Astrocyte (in vitro differentiated cells and primary cell): ENCODE data around the gene ELP4. TPM values are rescaled to one million over a fixed set of nuclear protein-coding genes. Genes with fewer than 3 reads are reported as not detected.

Source experiments
- DNase-seq: peaks from one replicate; pipeline ENCODE4 v3.0.0-alpha.2; 2010; ENCODE audit warnings: low read depth
- FAIRE-seq: peaks from 2 replicates; lab custom pipeline; 2011; peaks lifted over from hg19 to GRCh38; lab: Jason Lieb, UNC
- H2AFZ ChIP-seq: 2 replicates; pipeline ENCODE4 v1.6.0; 2012; ENCODE audit warnings: low read depth, low read length, inconsistent platforms
- H3K27ac ChIP-seq: 2 replicates; pipeline ENCODE4 v1.5.1; 2011; ENCODE audit warnings: low read depth, low read length, inconsistent platforms
- H3K27me3 ChIP-seq: 2 replicates; pipeline ENCODE4 v1.6.0; 2011; ENCODE audit warnings: low read length, inconsistent platforms; ENCODE audit not compliant: insufficient read depth
- H3K36me3 ChIP-seq: 2 replicates; pipeline ENCODE4 v1.5.1; 2011; ENCODE audit warnings: low read length, inconsistent platforms; ENCODE audit not compliant: insufficient read depth
- H3K4me1 ChIP-seq: 2 replicates; pipeline ENCODE4 v1.5.1; 2011; ENCODE audit warnings: low read length, inconsistent platforms; ENCODE audit not compliant: insufficient read depth
- H3K4me2 ChIP-seq: 2 replicates; pipeline ENCODE4 v1.6.0; 2012; ENCODE audit warnings: low read length, inconsistent platforms
- H3K4me3 ChIP-seq: 2 replicates; pipeline ENCODE4 v1.5.1; 2011; ENCODE audit warnings: low read depth, mild to moderate bottlenecking, low read length, inconsistent platforms; ENCODE audit not compliant: insufficient read depth
- H3K79me2 ChIP-seq: 2 replicates; pipeline ENCODE4 v1.6.0; 2012; ENCODE audit warnings: mild to moderate bottlenecking, low read length, inconsistent platforms; ENCODE audit not compliant: insufficient read depth
- H3K9ac ChIP-seq: 2 replicates; pipeline ENCODE4 v1.6.0; 2012; ENCODE audit warnings: mild to moderate bottlenecking, low read length, inconsistent platforms
- H3K9me3 ChIP-seq: 2 replicates; pipeline ENCODE4 v1.5.1; 2012; ENCODE audit warnings: low read depth, mild to moderate bottlenecking, low read length, inconsistent platforms; ENCODE audit not compliant: insufficient read depth
- H4K20me1 ChIP-seq: 2 replicates; pipeline ENCODE4 v1.6.0; 2012; ENCODE audit warnings: low read length, inconsistent platforms; ENCODE audit not compliant: insufficient read depth
- H3K27ac Mint-ChIP-seq: one replicate; pipeline ENCODE4 v1.8.0; 2021; ENCODE audit warnings: mild to moderate bottlenecking, mixed read lengths; ENCODE audit not compliant: unreplicated experiment
- H3K27me3 Mint-ChIP-seq: one replicate; pipeline ENCODE4 v1.8.0; 2021; ENCODE audit warnings: low read depth, mixed read lengths; ENCODE audit not compliant: unreplicated experiment
- H3K36me3 Mint-ChIP-seq: one replicate; pipeline ENCODE4 v1.8.0; 2021; ENCODE audit warnings: low read depth, mixed read lengths; ENCODE audit not compliant: unreplicated experiment
- H3K4me1 Mint-ChIP-seq: one replicate; pipeline ENCODE4 v1.8.0; 2021; ENCODE audit warnings: low read depth, mixed read lengths; ENCODE audit not compliant: unreplicated experiment
- H3K4me3 Mint-ChIP-seq: one replicate; pipeline ENCODE4 v1.8.0; 2021; ENCODE audit warnings: mild to moderate bottlenecking, moderate library complexity, mixed read lengths; ENCODE audit not compliant: unreplicated experiment
- H3K9me3 Mint-ChIP-seq: one replicate; pipeline ENCODE4 v1.8.0; 2021; ENCODE audit warnings: mild to moderate bottlenecking, mixed read lengths; ENCODE audit not compliant: unreplicated experiment
- EZH2 ChIP-seq: IDR thresholded peaks from 2 replicates; pipeline ENCODE4 v1.6.1; 2012; ENCODE audit warnings: mild to moderate bottlenecking, low read length, inconsistent platforms; ENCODE audit not compliant: insufficient read depth
- total RNA-seq: library from RNA; stranded (reverse); gene quantifications from 2 replicates; pipeline ENCODE4 v1.2.1, GENCODE V29; 2021
- TF ChIP-seq, protein P1 (sequence below): IDR thresholded peaks from 2 replicates; pipeline ENCODE4 v1.5.1; 2011; ENCODE audit warnings: low read depth, mild to moderate bottlenecking, inconsistent platforms, low read length, moderate library complexity; ENCODE audit not compliant: insufficient read depth

ELP4 gene
- total RNA-seq, 1 donor from 2014 or later: 12.9 TPM

GRCh38 chr11:31821766-31822165 lies 312.2 kb downstream of the ELP4 start:
- peaks cover 19% of the 10 kb centered on the region for H3K9me3 Mint-ChIP-seq
- H3K4me2 ChIP-seq: no peak overlapping the region
- no peak overlapping the region for H2AFZ ChIP-seq
- no peak for TF ChIP-seq EZH2
- TF ChIP-seq, protein P1, sequence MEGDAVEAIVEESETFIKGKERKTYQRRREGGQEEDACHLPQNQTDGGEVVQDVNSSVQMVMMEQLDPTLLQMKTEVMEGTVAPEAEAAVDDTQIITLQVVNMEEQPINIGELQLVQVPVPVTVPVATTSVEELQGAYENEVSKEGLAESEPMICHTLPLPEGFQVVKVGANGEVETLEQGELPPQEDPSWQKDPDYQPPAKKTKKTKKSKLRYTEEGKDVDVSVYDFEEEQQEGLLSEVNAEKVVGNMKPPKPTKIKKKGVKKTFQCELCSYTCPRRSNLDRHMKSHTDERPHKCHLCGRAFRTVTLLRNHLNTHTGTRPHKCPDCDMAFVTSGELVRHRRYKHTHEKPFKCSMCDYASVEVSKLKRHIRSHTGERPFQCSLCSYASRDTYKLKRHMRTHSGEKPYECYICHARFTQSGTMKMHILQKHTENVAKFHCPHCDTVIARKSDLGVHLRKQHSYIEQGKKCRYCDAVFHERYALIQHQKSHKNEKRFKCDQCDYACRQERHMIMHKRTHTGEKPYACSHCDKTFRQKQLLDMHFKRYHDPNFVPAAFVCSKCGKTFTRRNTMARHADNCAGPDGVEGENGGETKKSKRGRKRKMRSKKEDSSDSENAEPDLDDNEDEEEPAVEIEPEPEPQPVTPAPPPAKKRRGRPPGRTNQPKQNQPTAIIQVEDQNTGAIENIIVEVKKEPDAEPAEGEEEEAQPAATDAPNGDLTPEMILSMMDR: no peak
- no peaks in the 10 kb centered on the region for H4K20me1 ChIP-seq
- no peaks in the 10 kb centered on the region for H3K36me3 Mint-ChIP-seq
- DNase-seq: no peak
- H3K27me3 ChIP-seq: peaks cover 87% of the 10 kb centered on the region
- H3K4me1 Mint-ChIP-seq: peaks cover 4% of the 10 kb centered on the region
- H3K27ac ChIP-seq: no peak overlapping the region
- H3K9ac ChIP-seq: no peak overlapping the region
- peaks cover 6% of the 10 kb centered on the region for H3K4me1 ChIP-seq
- H3K27ac Mint-ChIP-seq: no peak overlapping the region
- peaks cover 80% of the 10 kb centered on the region for H3K27me3 Mint-ChIP-seq
- no peaks in the 10 kb centered on the region for H3K36me3 ChIP-seq
- H3K4me3 ChIP-seq: no peak overlapping the region
- no peak overlapping the region for H3K4me3 Mint-ChIP-seq
- no peaks in the 10 kb centered on the region for H3K9me3 ChIP-seq
- no peak for FAIRE-seq
- H3K79me2 ChIP-seq: no peaks in the 10 kb centered on the region

- no peaks in the 10 kb centered on the region for H3K9me3 ChIP-seq
- Mint-ChIP-seq H3K36me3 (no peaks in the 10 kb centered on the region), H3K4me3 (no peak overlapping the region), H3K27ac (no peak overlapping the region), H3K4me1 (peaks cover 4% of the 10 kb centered on the region), H3K9me3 (peaks cover 19% of the 10 kb centered on the region), H3K27me3 (peaks cover 78% of the 10 kb centered on the region)
- H3K9ac ChIP-seq: no peak overlapping the region
- H3K79me2 ChIP-seq: no peaks in the 10 kb centered on the region
- H3K4me3 ChIP-seq: no peak overlapping the region
- TF ChIP-seq EZH2: no peak
- TF ChIP-seq, protein P1: no peak
- H4K20me1 ChIP-seq: no peaks in the 10 kb centered on the region
- H3K4me1 ChIP-seq: peaks cover 12% of the 10 kb centered on the region
- DNase-seq (no peak), FAIRE-seq (no peak)
- H3K27ac ChIP-seq: no peak overlapping the region
- H3K4me2 ChIP-seq: no peak overlapping the region
- H3K27me3 ChIP-seq: peaks cover 87% of the 10 kb centered on the region
- H2AFZ ChIP-seq: no peak overlapping the region
- H3K36me3 ChIP-seq: no peaks in the 10 kb centered on the region
Measured at GRCh38 chr11:31822175-31822926, 312.8 kb downstream of the ELP4 start.

- H3K36me3 Mint-ChIP-seq: no peaks in the 10 kb centered on the region
- H3K9me3 Mint-ChIP-seq: peaks cover 19% of the 10 kb centered on the region
- Histone ChIP-seq H3K36me3 (no peaks in the 10 kb centered on the region), H4K20me1 (no peaks in the 10 kb centered on the region), H2AFZ (no peak overlapping the region), H3K79me2 (no peaks in the 10 kb centered on the region), H3K4me2 (no peak overlapping the region), H3K4me1 (peaks cover 15% of the 10 kb centered on the region), H3K4me3 (no peak overlapping the region), H3K27me3 (peaks cover 83% of the 10 kb centered on the region), H3K27ac (no peak overlapping the region), H3K9ac (no peak overlapping the region), H3K9me3 (no peaks in the 10 kb centered on the region)
- H3K4me3 Mint-ChIP-seq: no peak overlapping the region
- peaks cover 12% of the 10 kb centered on the region for H3K4me1 Mint-ChIP-seq
- H3K27me3 Mint-ChIP-seq: peaks cover 82% of the 10 kb centered on the region
- FAIRE-seq (no peak), DNase-seq (no peak)
- TF ChIP-seq, protein P1: no peak
- no peak for TF ChIP-seq EZH2
- H3K27ac Mint-ChIP-seq: no peak overlapping the region
Measured at GRCh38 chr11:31822927-31823643, 313.5 kb downstream of the ELP4 start.
